Measurements from ENCODE around the gene TUBB3. TPM values are rescaled to one million over a fixed set of nuclear protein-coding genes. Genes with fewer than 3 reads are reported as not detected.

Gene TUBB3
- total RNA-seq, 1 donor from 2014 or later: 459 TPM

DNA sequence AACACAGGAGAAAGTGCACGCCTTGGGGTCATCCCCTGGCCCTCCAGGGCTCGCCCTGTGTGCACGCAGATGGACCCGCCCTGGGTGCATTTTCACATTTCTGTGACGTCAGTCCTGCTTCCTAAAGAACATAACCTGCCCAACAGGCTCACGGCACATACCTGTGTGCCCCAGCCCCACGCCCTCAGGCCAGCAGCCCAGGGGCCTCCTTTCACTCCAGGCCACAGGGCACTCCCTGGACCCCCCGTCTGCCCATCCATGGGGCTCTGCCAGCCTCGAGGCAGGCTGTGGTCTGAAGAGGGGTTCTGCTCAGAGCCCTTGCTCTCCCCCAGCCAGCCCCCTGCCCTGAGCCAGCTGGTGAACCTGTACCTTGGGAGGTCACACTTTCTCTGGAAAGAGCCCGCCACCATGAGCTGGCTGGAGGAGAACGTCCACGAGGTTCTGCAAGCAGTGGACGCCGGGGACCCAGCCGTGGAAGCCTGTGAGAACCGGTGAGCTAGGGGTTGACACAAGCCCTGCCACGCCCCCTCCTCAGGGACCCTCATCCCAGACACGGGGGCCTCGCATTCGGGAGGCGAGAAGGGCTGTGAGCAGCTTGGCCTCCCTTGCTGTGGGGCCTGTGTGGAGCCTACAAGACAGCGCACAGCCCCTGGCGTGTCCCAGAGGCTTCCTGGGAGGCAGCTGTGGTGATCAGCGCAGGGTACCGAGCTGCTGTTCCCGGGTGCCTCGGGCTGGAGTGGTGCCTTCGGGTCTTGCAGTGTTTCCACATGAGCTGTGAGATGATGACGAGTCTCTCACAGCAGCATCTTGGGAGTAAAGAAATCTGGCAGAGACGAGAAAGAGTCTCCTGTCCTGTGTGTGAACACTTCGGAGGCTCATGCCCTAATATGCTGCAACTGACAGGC, 18.3 kb upstream of the TUBB3 start:
- H3K36me3 ChIP-seq (ENCODE audit: insufficient read depth, low read length): peaks cover 23% of the 10 kb centered on the region
- no peak overlapping the region for H3K27ac ChIP-seq (ENCODE audit: low read depth, low read length)

DNA sequence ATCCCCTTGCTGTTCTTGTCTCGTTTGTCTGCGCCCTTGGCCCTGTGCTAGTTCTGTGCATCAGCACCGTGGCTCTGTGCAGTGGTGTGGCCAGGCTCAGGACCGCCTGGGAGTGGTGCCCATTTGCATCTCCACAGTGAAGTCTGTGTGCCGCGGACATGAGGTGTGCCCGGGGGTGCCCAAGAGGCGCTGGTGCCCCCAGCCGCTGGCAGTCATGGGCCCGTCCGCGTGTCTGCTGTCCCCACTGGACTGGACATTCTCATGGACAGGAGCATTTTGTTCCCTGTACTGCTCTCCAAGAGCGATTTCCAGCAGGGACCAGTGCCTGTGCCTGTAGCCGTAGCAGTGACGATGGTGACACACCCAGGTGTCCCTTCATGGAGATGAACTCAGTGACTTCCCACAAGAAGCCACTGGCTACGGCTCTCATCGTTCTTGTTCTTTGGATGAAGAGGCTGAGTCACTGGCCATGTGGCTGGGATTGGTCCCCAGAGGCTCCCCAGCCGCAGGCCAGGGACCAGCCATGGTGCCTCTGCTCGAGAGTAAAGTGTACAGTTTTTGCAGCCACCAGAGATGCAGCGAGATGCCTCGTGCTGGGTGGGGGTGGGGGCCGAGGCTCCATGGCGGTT, 17.5 kb upstream of the TUBB3 start:
- FAIRE-seq (no peak), DNase-seq (ENCODE audit: low read depth) (no peak)
- no peak overlapping the region for H2AFZ ChIP-seq (ENCODE audit: low read depth, low read length)
- peaks cover 3% of the 10 kb centered on the region for H3K9me3 ChIP-seq (ENCODE audit: insufficient read depth, low read depth, low read length)
- no peak overlapping the region for H3K4me3 Mint-ChIP-seq (ENCODE audit: unreplicated experiment)
- no peaks in the 10 kb centered on the region for H3K9me3 Mint-ChIP-seq (ENCODE audit: unreplicated experiment)
- peaks cover 15% of the 10 kb centered on the region for H3K36me3 Mint-ChIP-seq (ENCODE audit: low read depth, unreplicated experiment)
- H3K27ac ChIP-seq (ENCODE audit: low read depth, low read length): no peak overlapping the region
- no peak overlapping the region for H3K9ac ChIP-seq (ENCODE audit: low read length)
- H4K20me1 ChIP-seq (ENCODE audit: insufficient read depth, low read length): peaks cover 38% of the 10 kb centered on the region
- no peak overlapping the region for H3K27ac Mint-ChIP-seq (ENCODE audit: unreplicated experiment)
- H3K36me3 ChIP-seq (ENCODE audit: insufficient read depth, low read length): peaks cover 16% of the 10 kb centered on the region
- H3K27me3 Mint-ChIP-seq (ENCODE audit: low read depth, unreplicated experiment): no peaks in the 10 kb centered on the region
- H3K4me2 ChIP-seq (ENCODE audit: low read length): no peak overlapping the region
- H3K4me3 ChIP-seq (ENCODE audit: insufficient read depth, low read depth, low read length): no peak overlapping the region
- H3K4me1 Mint-ChIP-seq (ENCODE audit: low read depth, unreplicated experiment): no peaks in the 10 kb centered on the region
- H3K79me2 ChIP-seq (ENCODE audit: insufficient read depth, low read length): peaks cover under 1% of the 10 kb centered on the region
- peaks cover 11% of the 10 kb centered on the region for H3K4me1 ChIP-seq (ENCODE audit: insufficient read depth, low read length)
- TF ChIP-seq, protein P1, sequence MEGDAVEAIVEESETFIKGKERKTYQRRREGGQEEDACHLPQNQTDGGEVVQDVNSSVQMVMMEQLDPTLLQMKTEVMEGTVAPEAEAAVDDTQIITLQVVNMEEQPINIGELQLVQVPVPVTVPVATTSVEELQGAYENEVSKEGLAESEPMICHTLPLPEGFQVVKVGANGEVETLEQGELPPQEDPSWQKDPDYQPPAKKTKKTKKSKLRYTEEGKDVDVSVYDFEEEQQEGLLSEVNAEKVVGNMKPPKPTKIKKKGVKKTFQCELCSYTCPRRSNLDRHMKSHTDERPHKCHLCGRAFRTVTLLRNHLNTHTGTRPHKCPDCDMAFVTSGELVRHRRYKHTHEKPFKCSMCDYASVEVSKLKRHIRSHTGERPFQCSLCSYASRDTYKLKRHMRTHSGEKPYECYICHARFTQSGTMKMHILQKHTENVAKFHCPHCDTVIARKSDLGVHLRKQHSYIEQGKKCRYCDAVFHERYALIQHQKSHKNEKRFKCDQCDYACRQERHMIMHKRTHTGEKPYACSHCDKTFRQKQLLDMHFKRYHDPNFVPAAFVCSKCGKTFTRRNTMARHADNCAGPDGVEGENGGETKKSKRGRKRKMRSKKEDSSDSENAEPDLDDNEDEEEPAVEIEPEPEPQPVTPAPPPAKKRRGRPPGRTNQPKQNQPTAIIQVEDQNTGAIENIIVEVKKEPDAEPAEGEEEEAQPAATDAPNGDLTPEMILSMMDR (IDR thresholded peaks at IDR 0.05; ENCODE audit: insufficient read depth, low read depth, low read length): no peak
- TF ChIP-seq EZH2 (IDR thresholded peaks at IDR 0.05; ENCODE audit: insufficient read depth, low read length): no peak
- no peaks in the 10 kb centered on the region for H3K27me3 ChIP-seq (ENCODE audit: insufficient read depth, low read length)

More for the DNA sequence above, 18.3 kb upstream of the TUBB3 start:
- H3K4me3 Mint-ChIP-seq (ENCODE audit: unreplicated experiment): no peak overlapping the region
- H3K4me2 ChIP-seq (ENCODE audit: low read length): no peak overlapping the region
- H3K9me3 ChIP-seq (ENCODE audit: insufficient read depth, low read depth, low read length): peaks cover 3% of the 10 kb centered on the region
- H3K9ac ChIP-seq (ENCODE audit: low read length): no peak overlapping the region
- no peak overlapping the region for H3K4me3 ChIP-seq (ENCODE audit: insufficient read depth, low read depth, low read length)
- FAIRE-seq: no peak
- H3K36me3 Mint-ChIP-seq (ENCODE audit: low read depth, unreplicated experiment): peaks cover 20% of the 10 kb centered on the region
- peaks cover 39% of the 10 kb centered on the region for H4K20me1 ChIP-seq (ENCODE audit: insufficient read depth, low read length)
- H3K27me3 Mint-ChIP-seq (ENCODE audit: low read depth, unreplicated experiment): no peaks in the 10 kb centered on the region
- no peaks in the 10 kb centered on the region for H3K27me3 ChIP-seq (ENCODE audit: insufficient read depth, low read length)
- H3K9me3 Mint-ChIP-seq (ENCODE audit: unreplicated experiment): no peaks in the 10 kb centered on the region
- DNase-seq (ENCODE audit: low read depth): no peak
- H3K4me1 ChIP-seq (ENCODE audit: insufficient read depth, low read length): peaks cover 3% of the 10 kb centered on the region
- no peak overlapping the region for H2AFZ ChIP-seq (ENCODE audit: low read depth, low read length)
- no peak overlapping the region for H3K27ac Mint-ChIP-seq (ENCODE audit: unreplicated experiment)
- TF ChIP-seq EZH2 (IDR thresholded peaks at IDR 0.05; ENCODE audit: insufficient read depth, low read length): no peak
- TF ChIP-seq, protein P1 (IDR thresholded peaks at IDR 0.05; ENCODE audit: insufficient read depth, low read depth, low read length): no peak
- peaks cover 3% of the 10 kb centered on the region for H3K4me1 Mint-ChIP-seq (ENCODE audit: low read depth, unreplicated experiment)
- peaks cover 5% of the 10 kb centered on the region for H3K79me2 ChIP-seq (ENCODE audit: insufficient read depth, low read length)
